ENCODE data around the gene DGKE.
A peak's percentile ranks its signal among the peaks of the same experiment; 100 is the strongest.

Gene DGKE

GRCh38 chr17:56817066-56817465 lies 16.9 kb upstream of the DGKE start:
- no peak for DNase-seq

DNA sequence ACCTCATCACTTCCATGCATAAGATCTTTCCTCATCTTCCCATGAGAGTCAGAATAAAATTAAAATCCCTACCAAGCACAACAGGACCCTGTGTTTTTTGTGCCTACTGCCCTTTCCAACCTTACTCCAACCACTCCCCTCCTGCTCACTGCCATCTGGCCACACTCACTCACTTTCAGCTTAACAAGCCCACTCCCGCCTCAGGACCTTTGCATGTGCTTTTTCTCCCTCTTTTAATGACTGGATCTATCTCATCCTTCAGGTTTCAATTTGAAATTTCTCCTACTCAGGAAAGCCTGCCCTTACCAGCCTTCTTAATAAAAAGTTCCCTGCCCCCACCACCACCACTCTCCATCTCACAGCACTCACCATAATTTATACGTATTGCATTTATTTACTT lies 14.9 kb upstream of the DGKE start:
- no peak for DNase-seq

DNA sequence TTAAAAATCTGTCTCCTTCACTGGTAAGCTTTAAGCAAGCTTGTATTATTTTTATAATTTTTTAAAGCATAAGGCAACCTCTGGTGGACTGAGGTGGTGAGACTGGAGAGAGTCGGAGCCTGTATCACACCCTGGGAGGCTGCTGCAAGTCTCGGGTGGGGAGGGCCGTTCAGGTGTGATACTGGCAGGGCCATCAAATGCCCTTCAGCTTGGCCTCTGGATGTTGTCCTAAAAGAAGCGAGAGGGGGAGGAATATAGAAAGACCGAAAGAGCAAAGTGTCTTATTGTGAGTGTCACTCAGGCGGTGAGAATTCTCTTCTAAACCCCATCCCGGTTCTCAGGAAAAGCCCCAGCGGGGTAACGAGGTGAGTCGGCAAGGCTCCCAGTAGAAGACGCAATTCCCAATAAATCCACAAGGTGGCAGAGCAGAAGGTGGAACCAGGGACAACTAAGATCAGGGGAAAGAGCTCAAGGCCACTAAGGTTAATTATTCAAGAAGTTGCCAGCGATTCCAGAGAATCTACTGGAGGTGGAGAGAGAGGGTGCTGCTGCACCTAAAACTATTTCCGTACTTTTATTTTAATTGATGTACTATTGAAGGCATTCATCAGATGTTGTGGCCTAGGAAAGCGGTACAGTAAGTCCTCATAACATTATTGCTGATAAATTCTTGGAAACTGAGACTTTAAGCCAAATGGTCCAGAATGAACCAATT lies 14.4 kb upstream of the DGKE start:
- DNase-seq: peak; percentile 65 to 81

DNA sequence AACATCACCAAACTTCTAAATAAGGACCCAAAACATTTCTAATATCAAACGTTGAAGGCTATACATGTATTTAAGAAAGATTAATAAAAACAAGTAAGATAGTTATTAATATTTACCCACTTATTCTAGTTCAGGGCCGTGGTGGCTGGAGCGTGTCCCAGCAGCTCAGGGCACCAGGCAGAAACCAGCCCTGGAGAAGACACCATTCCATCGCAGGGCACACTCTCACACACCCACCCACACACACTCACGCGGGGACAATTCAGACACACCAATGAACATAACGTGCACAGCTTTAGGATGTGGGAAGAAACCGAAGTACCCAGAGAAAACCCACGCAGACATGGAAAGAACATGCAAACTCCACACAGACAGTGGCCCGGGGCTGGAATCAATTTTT lies 13.7 kb upstream of the DGKE start:
- no peak for DNase-seq

DNA sequence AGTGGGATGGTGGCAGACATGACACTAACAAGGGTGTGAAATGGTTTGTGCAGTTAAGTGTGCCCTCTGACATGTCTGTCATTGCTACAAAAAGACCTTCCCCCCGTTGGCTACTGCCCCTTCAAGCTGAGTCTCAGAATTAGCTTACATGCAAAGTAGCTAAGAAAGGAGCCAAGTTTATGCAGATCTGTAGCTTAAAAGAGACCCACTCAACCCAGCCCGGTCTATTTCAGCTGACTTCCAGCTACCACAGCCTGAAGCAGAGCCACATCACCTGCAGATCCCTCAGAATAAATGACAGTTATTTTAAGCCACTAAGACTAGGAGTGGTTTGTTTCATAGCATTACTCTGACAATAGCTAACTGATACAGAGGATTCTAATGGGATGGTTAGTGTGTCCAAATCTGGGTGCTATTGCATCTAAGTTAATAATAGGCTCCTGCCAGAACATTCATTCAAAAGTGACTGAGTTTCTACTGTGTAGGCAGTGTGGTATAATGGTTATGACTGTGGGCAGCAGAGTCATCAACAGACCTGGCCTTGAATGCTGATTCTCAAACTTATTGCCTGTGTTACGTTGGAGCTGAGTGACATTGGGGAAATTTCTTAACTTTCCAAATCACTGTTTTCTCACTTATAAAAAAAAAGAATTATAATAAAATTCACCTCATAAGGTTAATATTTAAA lies 12.0 kb upstream of the DGKE start:
- no peak for DNase-seq

GRCh38 chr17:56822725-56823124 lies 11.2 kb upstream of the DGKE start:
- DNase-seq: no peak

- no peak for DNase-seq
Observed at GRCh38 chr17:56823848-56824247, 10.1 kb upstream of the DGKE start.

GRCh38 chr17:56824503-56824902 lies 9.4 kb upstream of the DGKE start:
- DNase-seq: no peak

- no peak for DNase-seq
Observed at GRCh38 chr17:56826611-56827414, 7.1 kb upstream of the DGKE start.

DNA sequence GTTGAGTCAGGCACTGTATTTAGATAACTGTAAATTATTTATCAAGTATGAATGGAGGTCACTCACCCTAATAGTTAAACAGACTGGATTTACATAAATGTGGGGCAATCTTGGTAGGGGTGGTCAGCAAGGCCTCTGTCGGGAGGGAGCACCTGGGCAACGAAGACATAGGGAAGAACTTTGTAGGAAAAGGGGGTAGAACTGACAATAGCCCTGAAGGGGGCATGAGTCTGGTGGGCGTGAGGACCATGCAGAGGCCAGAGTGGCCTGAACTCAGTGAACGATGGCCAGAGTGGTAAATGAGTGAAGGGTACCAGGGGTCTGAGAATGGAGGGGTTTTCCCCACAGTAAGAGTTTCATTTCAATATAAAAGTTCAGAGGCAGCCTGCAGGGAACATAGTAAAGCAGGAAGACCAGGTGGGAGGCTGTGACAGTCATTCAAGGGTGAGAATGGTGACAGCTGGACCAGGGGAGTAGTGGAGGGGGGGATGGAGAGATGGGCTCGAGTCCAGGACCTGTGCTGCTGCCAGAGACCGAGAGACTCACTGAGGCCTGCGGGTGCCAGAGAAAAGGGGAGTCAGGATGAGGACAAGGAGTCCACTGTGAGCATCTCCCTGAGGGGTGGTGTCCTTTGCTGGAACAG lies 3.1 kb upstream of the DGKE start:
- no peak for DNase-seq

GRCh38 chr17:56831369-56832095 lies 2.4 kb upstream of the DGKE start:
- DNase-seq: no peak

DNA sequence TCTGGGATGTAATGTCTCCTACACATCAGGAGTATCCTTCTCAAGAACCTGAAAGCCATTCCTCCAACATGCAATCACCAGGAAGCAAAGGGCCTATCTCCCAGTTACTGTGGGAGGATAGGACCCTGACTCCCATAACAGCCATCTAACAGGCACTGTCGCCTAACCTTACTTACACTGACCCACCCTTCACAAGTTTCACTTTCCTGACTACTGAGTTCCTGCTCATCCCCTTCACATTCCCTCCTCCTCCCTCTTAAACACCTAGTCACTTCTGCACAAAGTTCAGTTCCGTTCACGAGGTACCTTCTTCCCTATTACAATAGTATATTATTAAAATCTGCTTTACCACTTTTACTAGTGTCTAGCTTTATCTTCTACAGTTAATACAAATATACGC lies 1.5 kb upstream of the DGKE start:
- DNase-seq: no peak

DNA sequence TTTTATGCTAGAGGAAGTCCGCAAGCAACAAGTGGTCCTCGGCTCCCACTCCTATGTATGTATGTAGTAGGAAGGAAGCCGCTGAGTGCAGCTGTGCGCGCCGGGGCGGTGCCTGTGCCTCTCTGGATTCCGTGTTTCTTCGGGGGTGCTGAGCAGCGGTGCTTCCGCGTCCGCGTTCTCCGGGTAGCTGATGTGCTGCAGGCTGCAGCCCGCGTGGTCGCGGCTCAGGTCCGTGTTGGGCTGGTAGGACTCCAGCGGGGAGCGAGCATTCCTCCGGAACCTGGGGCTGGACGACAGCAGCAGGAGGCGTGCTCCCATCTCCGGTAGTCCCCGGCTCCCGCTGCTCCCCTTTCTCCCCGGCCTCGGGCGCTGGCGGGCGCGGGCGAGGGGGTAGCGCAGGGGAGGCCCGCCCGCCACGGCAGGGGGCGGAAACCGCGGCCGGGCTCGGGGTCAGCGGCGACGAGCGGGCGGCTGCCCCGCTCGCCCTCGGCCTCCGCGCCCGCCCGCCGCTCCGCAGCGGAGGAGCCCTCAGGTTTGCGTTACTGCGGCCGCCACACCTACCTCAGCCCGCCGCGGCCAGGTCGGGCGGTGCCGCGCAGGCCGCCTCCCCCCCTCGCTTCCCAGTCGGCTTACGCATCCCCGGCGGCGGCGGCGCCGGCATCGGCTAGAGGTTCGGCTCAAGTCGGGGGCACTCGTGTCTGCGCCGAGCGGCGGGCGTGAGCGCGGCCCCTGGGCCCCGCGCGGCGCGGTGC lies 718 bp upstream of the DGKE start:
- DNase-seq: peak; percentile 63 to 64

GRCh38 chr17:56834380-56835263 lies 671 bp downstream of the DGKE start:
- peak; percentile 73 for DNase-seq

- no peak for DNase-seq
Observed at GRCh38 chr17:56835264-56835585, 1.3 kb downstream of the DGKE start.

GRCh38 chr17:56838687-56839086 lies 4.7 kb downstream of the DGKE start:
- no peak for DNase-seq

DNA sequence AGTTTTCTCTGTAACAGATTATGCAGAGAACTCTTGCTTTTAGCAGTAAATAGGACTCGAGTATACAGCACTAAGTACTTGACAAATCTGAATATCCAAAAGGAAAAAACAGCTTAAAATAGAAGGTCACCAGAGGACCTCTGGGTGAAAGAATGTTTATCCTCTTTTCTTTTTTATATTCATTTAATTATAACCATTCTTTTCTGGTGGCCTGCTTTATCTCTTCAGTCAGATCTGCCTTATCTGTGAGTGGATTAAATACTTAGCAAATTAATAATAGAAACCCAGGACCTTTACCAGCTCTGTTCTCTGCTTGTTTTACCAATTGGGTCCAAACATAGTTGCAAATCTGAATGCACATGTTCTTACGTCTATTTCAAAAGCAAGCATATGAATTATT lies 8.6 kb downstream of the DGKE start:
- no peak for DNase-seq

DNA sequence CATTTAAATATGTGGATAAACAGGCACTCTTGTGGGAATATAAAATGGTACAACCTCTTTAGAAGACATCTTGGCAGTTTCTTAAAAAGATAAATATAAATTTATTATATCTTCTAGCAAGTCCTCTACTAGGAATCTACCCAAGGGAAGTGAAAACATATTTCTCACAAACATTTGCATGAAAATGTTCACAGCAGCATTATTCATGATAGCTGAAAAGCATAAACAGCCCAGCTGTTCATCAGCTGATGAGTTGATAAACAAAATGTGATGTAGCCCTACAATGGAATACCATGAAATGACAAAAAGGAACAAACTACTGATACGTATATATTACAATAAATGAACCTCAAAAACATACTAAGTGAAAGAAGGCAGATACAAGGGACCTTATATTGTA lies 12.0 kb downstream of the DGKE start:
- no peak for DNase-seq

DNA sequence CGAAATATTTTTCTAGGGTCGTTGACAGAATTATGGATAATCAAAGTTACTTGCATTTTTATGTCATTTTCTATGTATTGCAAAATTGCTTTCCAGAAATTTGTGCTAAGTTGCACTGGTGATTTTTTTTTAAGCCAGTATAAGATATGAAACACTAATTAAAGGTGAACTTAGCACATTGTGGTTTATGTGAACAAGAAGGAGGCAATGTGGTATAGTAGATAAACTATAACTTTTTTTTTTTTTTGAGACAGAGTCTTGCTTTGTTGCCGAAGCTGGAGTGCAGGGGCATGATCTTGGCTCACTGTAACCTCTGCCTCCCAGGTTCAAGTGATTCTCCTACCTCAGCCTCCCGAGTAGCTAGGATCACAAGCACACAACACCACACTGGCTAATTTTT lies 13.2 kb downstream of the DGKE start:
- no peak for DNase-seq

GRCh38 chr17:56849131-56849530 lies 15.2 kb downstream of the DGKE start:
- no peak for DNase-seq

DNA sequence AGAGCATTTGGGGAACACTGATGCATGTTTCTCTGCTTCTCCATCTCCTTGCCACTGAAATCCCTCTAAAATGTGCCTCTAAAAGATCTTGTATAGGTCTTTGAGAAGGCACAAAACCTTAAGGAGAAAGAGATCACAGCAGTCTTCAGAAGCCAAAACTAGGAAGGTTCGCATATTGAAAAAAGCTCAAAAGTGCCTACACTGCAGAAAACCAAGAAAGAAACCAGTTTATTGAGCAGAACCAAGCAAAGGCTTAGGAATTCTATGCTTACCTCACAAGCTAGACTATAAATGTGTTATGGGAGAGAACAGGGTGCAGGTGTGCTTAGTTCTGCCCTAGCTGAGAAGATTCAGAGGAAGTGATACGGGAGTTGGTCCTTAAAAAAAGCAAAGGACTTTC lies 16.6 kb downstream of the DGKE start:
- DNase-seq: no peak

Measured in CD4-positive, alpha-beta T cell treated with Interleukin-1 beta for 1 hour (primary cell).